ENCODE measurements around the gene NFU1. TPM values are rescaled to one million over a fixed set of nuclear protein-coding genes. Genes with fewer than 3 reads are reported as not detected.

Gene NFU1
- total and polyA plus RNA-seq, 11 donors, result 61.5 to 156 (median 110) TPM

Other genes starting within 250 kb of the NFU1 start
- gene GFPT1, start 50.2 kb downstream of the NFU1 start, total RNA-seq, result 10 to 100 TPM; 22.6 to 87.9 (median 46.9) TPM
- 10 to 100 TPM in 1 of 2 donors, 1 to 10 TPM in 1; 5.7 to 28.5 TPM for gene GFPT1, start 50.2 kb downstream of the NFU1 start, polyA plus RNA-seq
- gene AAK1, start 206.3 kb upstream of the NFU1 start, total RNA-seq, result 100 to 1,000 TPM in 7 of 9 donors, 10 to 100 TPM in 2; 68.7 to 167 (median 131) TPM
- 10 to 100 TPM; 34.4 to 34.9 TPM for gene AAK1, start 206.3 kb upstream of the NFU1 start, polyA plus RNA-seq